Daoy (cell line): Measurements from ENCODE around the gene MECP2. TPM values are rescaled to one million over a fixed set of nuclear protein-coding genes. Genes with fewer than 3 reads are reported as not detected.

Source experiments
- DNase-seq: peaks from one replicate; pipeline ENCODE4 v3.0.0-alpha.2; 2015; ENCODE audit warnings: low read depth
- total RNA-seq: library from RNA; depleted of rRNA; stranded (reverse); fragments of >200 nt; shearing (Covaris generic); gene quantifications from 2 replicates; pipeline ENCODE4 v1.2.3, GENCODE V29; 2014

MECP2 gene
- total RNA-seq, 1 experiment from 2014 or later, result 14.2 TPM

GRCh38 chrX:154115750-154116149 lies 18.2 kb upstream of the MECP2 start:
- DNase-seq, result no peak

- DNase-seq, result no peak
These were observed 17.6 kb upstream of the MECP2 start for GRCh38 chrX:154115071-154115470.

- DNase-seq, result no peak
These were observed 17.1 kb upstream of the MECP2 start for GRCh38 chrX:154114652-154115051.

- no peak for DNase-seq
These were observed 16.2 kb upstream of the MECP2 start for GRCh38 chrX:154113729-154114128.

GRCh38 chrX:154098551-154098950 lies 1.0 kb upstream of the MECP2 start:
- no peak for DNase-seq

GRCh38 chrX:154097003-154097588 lies 421 bp downstream of the MECP2 start:
- peak; percentile 77 for DNase-seq

GRCh38 chrX:154096140-154097002 lies 1.1 kb downstream of the MECP2 start:
- DNase-seq, result peak; percentile 9

- no peak for DNase-seq
These were observed 2.7 kb downstream of the MECP2 start for GRCh38 chrX:154094833-154095232.

GRCh38 chrX:154093965-154094364 lies 3.6 kb downstream of the MECP2 start:
- no peak for DNase-seq

- DNase-seq, result no peak
These were observed 5.1 kb downstream of the MECP2 start for GRCh38 chrX:154092371-154092770.

- no peak for DNase-seq
These were observed 5.8 kb downstream of the MECP2 start for GRCh38 chrX:154091678-154092077.

- DNase-seq, result no peak
These were observed 6.8 kb downstream of the MECP2 start for GRCh38 chrX:154090731-154091130.

- DNase-seq, result no peak
These were observed 12.8 kb downstream of the MECP2 start for GRCh38 chrX:154084449-154085300.

GRCh38 chrX:154083126-154083517 lies 14.4 kb downstream of the MECP2 start:
- DNase-seq, result no peak

GRCh38 chrX:154082396-154083125 lies 15.0 kb downstream of the MECP2 start:
- DNase-seq, result peak; percentile 6

GRCh38 chrX:154077101-154077500 lies 20.4 kb downstream of the MECP2 start:
- no peak for DNase-seq

- DNase-seq, result peak; percentile 20
These were observed 23.3 kb downstream of the MECP2 start for GRCh38 chrX:154074199-154074598.

- no peak for DNase-seq
These were observed 25.3 kb downstream of the MECP2 start for GRCh38 chrX:154072192-154072591.

GRCh38 chrX:154068560-154068959 lies 29.0 kb downstream of the MECP2 start:
- DNase-seq, result no peak

- no peak for DNase-seq
These were observed 32.7 kb downstream of the MECP2 start for GRCh38 chrX:154064637-154065435.

- no peak for DNase-seq
These were observed 34.3 kb downstream of the MECP2 start for GRCh38 chrX:154063234-154063633.
